GM12892 (cell line): ENCODE results near the gene GLIS1.

Experiments used
- POLR2A ChIP-seq: IDR thresholded peaks from 2 replicates; pipeline ENCODE4 v1.6.1; 2011; ENCODE audit warnings: low read depth, low read length, control low read depth
- TAF1 ChIP-seq: IDR thresholded peaks from 2 replicates; pipeline ENCODE4 v1.6.1; 2011; ENCODE audit warnings: low read depth, mild to moderate bottlenecking, control low read depth, low read length, borderline replicate concordance

- TF ChIP-seq TAF1, result no peak
- TF ChIP-seq POLR2A, result no peak
Measured at GRCh38 chr1:53577761-53578100, 161.2 kb downstream of the GLIS1 start.
